ENCODE results near the gene PHGDH. TPM values are rescaled to one million over a fixed set of nuclear protein-coding genes. Genes with fewer than 3 reads are reported as not detected.

PHGDH gene
- total RNA-seq, 1 experiment from 2014 or later: 592 TPM

DNA sequence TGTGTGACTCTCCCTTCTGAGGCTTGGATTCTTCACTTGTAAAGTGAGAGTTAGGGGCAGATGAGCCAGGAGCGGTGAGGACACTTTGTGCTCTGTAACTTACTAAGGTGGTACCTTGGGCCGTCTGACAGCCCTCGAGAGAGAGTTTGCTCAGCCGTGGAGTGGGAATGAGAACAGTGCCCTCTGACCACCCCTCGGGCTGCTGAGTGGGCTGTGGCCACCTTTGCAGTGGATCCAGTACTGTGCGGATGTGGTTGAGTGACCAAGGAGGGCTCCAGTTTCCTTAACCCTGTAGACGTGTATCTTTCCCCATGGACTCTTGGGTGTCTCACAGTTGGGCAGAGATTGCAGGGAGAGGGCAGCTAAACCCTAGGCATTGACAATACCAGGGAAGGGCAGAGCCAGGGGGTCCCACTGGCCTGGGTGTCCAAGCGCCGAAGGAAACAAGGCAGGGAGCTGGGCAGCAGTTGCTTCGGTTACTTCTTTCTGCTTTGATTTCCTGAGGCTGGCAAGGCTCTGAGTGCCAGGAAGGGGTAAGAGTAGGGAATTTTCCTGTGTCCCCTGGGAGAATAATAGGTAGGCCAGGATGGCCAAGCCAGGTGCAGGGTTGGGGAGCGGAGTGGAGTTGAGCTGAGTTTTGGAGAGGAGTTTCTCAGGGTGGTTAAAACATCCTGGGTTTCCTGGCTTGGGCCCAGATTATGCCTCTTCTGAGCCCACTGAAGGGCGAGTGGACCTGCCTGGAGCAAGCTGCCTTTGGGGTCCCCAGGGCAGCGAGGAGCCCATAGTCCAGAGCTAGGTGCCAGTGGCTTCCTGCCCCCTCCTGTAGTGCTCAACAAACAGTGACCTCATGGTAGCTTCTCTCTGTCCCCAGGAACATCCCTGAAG lies 29.4 kb downstream of the PHGDH start:
- H3K27ac Mint-ChIP-seq: peak overlapping the region; percentile 65; the same call in 1 of the 2 replicates
- H3K36me3 Mint-ChIP-seq: peaks cover 62% of the 10 kb centered on the region
- CTCF ChIA-PET: interaction anchor here (0.8 to 1.8 kb wide), 3 partner anchors 13 to 93 kb away, joined by 3 to 5 read pairs (median 5); partner anchors contain the start of genes PHGDH and ZNF697

More for the DNA sequence above, 29.4 kb downstream of the PHGDH start:
- H3K4me3 Mint-ChIP-seq: no peak overlapping the region
- DNase-seq (ENCODE audit: low spot score): no peak
- H3K4me1 Mint-ChIP-seq: peaks cover 18% of the 10 kb centered on the region
- H3K27me3 Mint-ChIP-seq (ENCODE audit: low read depth): no peaks in the 10 kb centered on the region
- ATAC-seq: no peak
- no peaks in the 10 kb centered on the region for H3K9me3 Mint-ChIP-seq
- no peak for TF ChIP-seq ELF4 (CRISPR knock-in tag; IDR thresholded peaks at IDR 0.05; ENCODE audit: low read depth)
- TF ChIP-seq TP53 (CRISPR knock-in tag; IDR thresholded peaks at IDR 0.05): no peak
- TF ChIP-seq GABPB1 (CRISPR knock-in tag; IDR thresholded peaks at IDR 0.05): no peak
- TF ChIP-seq, protein P1, sequence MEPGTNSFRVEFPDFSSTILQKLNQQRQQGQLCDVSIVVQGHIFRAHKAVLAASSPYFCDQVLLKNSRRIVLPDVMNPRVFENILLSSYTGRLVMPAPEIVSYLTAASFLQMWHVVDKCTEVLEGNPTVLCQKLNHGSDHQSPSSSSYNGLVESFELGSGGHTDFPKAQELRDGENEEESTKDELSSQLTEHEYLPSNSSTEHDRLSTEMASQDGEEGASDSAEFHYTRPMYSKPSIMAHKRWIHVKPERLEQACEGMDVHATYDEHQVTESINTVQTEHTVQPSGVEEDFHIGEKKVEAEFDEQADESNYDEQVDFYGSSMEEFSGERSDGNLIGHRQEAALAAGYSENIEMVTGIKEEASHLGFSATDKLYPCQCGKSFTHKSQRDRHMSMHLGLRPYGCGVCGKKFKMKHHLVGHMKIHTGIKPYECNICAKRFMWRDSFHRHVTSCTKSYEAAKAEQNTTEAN (CRISPR knock-in tag; IDR thresholded peaks at IDR 0.05): no peak
- TF ChIP-seq, protein P2, sequence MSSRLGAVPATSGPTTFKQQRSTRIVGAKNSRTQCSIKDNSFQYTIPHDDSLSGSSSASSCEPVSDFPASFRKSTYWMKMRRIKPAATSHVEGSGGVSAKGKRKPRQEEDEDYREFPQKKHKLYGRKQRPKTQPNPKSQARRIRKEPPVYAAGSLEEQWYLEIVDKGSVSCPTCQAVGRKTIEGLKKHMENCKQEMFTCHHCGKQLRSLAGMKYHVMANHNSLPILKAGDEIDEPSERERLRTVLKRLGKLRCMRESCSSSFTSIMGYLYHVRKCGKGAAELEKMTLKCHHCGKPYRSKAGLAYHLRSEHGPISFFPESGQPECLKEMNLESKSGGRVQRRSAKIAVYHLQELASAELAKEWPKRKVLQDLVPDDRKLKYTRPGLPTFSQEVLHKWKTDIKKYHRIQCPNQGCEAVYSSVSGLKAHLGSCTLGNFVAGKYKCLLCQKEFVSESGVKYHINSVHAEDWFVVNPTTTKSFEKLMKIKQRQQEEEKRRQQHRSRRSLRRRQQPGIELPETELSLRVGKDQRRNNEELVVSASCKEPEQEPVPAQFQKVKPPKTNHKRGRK (CRISPR knock-in tag; IDR thresholded peaks at IDR 0.05; ENCODE audit: borderline replicate concordance): no peak
- TF ChIP-seq, protein P3, sequence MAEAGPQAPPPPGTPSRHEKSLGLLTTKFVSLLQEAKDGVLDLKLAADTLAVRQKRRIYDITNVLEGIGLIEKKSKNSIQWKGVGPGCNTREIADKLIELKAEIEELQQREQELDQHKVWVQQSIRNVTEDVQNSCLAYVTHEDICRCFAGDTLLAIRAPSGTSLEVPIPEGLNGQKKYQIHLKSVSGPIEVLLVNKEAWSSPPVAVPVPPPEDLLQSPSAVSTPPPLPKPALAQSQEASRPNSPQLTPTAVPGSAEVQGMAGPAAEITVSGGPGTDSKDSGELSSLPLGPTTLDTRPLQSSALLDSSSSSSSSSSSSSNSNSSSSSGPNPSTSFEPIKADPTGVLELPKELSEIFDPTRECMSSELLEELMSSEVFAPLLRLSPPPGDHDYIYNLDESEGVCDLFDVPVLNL (CRISPR knock-in tag; IDR thresholded peaks at IDR 0.05; ENCODE audit: borderline replicate concordance, low read depth): no peak
- TF ChIP-seq, protein P4, sequence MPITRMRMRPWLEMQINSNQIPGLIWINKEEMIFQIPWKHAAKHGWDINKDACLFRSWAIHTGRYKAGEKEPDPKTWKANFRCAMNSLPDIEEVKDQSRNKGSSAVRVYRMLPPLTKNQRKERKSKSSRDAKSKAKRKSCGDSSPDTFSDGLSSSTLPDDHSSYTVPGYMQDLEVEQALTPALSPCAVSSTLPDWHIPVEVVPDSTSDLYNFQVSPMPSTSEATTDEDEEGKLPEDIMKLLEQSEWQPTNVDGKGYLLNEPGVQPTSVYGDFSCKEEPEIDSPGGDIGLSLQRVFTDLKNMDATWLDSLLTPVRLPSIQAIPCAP (CRISPR knock-in tag; IDR thresholded peaks at IDR 0.05): no peak
- TF ChIP-seq EMX1 (CRISPR knock-in tag; IDR thresholded peaks at IDR 0.05): no peak
- TF ChIP-seq GTF2I (CRISPR knock-in tag; conservative IDR thresholded peaks at IDR 0.05): no peak
- TF ChIP-seq JAZF1 (CRISPR knock-in tag; IDR thresholded peaks at IDR 0.05): no peak
- TF ChIP-seq ZNF317 (CRISPR knock-in tag; IDR thresholded peaks at IDR 0.05; ENCODE audit: borderline replicate concordance, low read depth): no peak
- TF ChIP-seq, protein P5, sequence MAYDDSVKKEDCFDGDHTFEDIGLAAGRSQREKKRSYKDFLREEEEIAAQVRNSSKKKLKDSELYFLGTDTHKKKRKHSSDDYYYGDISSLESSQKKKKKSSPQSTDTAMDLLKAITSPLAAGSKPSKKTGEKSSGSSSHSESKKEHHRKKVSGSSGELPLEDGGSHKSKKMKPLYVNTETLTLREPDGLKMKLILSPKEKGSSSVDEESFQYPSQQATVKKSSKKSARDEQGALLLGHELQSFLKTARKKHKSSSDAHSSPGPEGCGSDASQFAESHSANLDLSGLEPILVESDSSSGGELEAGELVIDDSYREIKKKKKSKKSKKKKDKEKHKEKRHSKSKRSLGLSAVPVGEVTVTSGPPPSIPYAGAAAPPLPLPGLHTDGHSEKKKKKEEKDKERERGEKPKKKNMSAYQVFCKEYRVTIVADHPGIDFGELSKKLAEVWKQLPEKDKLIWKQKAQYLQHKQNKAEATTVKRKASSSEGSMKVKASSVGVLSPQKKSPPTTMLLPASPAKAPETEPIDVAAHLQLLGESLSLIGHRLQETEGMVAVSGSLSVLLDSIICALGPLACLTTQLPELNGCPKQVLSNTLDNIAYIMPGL (CRISPR knock-in tag; IDR thresholded peaks at IDR 0.05): no peak
- TF ChIP-seq, protein P6, sequence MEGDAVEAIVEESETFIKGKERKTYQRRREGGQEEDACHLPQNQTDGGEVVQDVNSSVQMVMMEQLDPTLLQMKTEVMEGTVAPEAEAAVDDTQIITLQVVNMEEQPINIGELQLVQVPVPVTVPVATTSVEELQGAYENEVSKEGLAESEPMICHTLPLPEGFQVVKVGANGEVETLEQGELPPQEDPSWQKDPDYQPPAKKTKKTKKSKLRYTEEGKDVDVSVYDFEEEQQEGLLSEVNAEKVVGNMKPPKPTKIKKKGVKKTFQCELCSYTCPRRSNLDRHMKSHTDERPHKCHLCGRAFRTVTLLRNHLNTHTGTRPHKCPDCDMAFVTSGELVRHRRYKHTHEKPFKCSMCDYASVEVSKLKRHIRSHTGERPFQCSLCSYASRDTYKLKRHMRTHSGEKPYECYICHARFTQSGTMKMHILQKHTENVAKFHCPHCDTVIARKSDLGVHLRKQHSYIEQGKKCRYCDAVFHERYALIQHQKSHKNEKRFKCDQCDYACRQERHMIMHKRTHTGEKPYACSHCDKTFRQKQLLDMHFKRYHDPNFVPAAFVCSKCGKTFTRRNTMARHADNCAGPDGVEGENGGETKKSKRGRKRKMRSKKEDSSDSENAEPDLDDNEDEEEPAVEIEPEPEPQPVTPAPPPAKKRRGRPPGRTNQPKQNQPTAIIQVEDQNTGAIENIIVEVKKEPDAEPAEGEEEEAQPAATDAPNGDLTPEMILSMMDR (IDR thresholded peaks at IDR 0.05): no peak
- TF ChIP-seq ZNF671 (CRISPR knock-in tag; IDR thresholded peaks at IDR 0.05): no peak
- TF ChIP-seq, protein P7, sequence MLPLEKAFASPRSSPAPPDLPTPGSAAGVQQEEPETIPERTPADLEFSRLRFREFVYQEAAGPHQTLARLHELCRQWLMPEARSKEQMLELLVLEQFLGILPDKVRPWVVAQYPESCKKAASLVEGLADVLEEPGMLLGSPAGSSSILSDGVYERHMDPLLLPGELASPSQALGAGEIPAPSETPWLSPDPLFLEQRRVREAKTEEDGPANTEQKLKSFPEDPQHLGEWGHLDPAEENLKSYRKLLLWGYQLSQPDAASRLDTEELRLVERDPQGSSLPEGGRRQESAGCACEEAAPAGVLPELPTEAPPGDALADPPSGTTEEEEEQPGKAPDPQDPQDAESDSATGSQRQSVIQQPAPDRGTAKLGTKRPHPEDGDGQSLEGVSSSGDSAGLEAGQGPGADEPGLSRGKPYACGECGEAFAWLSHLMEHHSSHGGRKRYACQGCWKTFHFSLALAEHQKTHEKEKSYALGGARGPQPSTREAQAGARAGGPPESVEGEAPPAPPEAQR (CRISPR knock-in tag; IDR thresholded peaks at IDR 0.05): no peak
- TF ChIP-seq ETV6 (CRISPR knock-in tag; IDR thresholded peaks at IDR 0.05): no peak
- POLR2A ChIA-PET: interaction anchor here (1.4 kb wide), 1 partner anchor 8 kb away, joined by 4 read pairs; no protein-coding TSS in a partner anchor
